HepG2 (cell line): ENCODE measurements around the gene AHNAK. TPM values are rescaled to one million over a fixed set of nuclear protein-coding genes. Genes with fewer than 3 reads are reported as not detected.

Experiments
- ARID4A ChIP-seq: sonication (generic); formaldehyde crosslinking; IDR thresholded peaks from 2 replicates; pipeline ENCODE4 v1.5.0; 2020; ENCODE audit warnings: mild to moderate bottlenecking, missing genetic modification reagents, borderline replicate concordance
- CSRNP2 ChIP-seq: sonication (generic); formaldehyde crosslinking; conservative IDR thresholded peaks from 2 replicates; pipeline ENCODE4 v1.8.0; 2022; ENCODE audit warnings: low read depth, missing genetic modification reagents
- MXI1 ChIP-seq: IDR thresholded peaks from 3 replicates; pipeline ENCODE4 v1.6.1; 2012; ENCODE audit warnings: low read depth, low read length, inconsistent platforms, borderline replicate concordance
- PCBP1 ChIP-seq: fragments of 200-400 bp; formaldehyde crosslinking; IDR thresholded peaks from 2 replicates; pipeline ENCODE4 v1.6.1; 2017; ENCODE audit warnings: mild to moderate bottlenecking, low read depth, low read length, borderline replicate concordance
- POGZ ChIP-seq: sonication (generic); formaldehyde crosslinking; IDR thresholded peaks from 2 replicates; pipeline ENCODE4 v1.4.0; 2020; ENCODE audit warnings: mild to moderate bottlenecking, missing genetic modification reagents
- STAG1 ChIP-seq: sonication (generic); formaldehyde crosslinking; IDR thresholded peaks from 2 replicates; pipeline ENCODE4 v1.4.0; 2020; ENCODE audit warnings: missing genetic modification reagents
- ZNF205 ChIP-seq: IDR thresholded peaks from 2 replicates; pipeline ENCODE4 v1.6.1; 2018; ENCODE audit warnings: missing biosample characterization, missing genetic modification reagents
- ZNF431 ChIP-seq: sonication (generic); formaldehyde crosslinking; IDR thresholded peaks from 2 replicates; pipeline ENCODE4 v1.9.0; 2022; ENCODE audit warnings: missing genetic modification reagents, low read depth, mild to moderate bottlenecking, borderline replicate concordance
- ZNF672 ChIP-seq: sonication (generic); formaldehyde crosslinking; IDR thresholded peaks from 2 replicates; pipeline ENCODE4 v1.8.1; 2022; ENCODE audit warnings: missing genetic modification reagents
- ZNF740 ChIP-seq: sonication (generic); formaldehyde crosslinking; IDR thresholded peaks from 2 replicates; pipeline ENCODE4 v1.4.0; 2020; ENCODE audit warnings: missing genetic modification reagents
- polyA plus RNA-seq, 8 experiments: library from polyadenylated mRNA; depleted of rRNA in 3 of 8; stranded (reverse) in 7 of 8; unstranded in 1 of 8; fragments of >200 nt; fragmentation: Illumina TruSeq in 4 of 8; extraction: Trizol in 4 of 8; gene quantifications; 2 replicates each; pipeline versions ENCODE4 v1.2.1 to v1.2.3, GENCODE V29; 2011 to 2016; ENCODE audit warnings: low read depth in 4 of 8, missing spikeins in 1 of 8, mixed read lengths in 1 of 8; ENCODE audit not compliant: insufficient read depth in 1 of 8
- total RNA-seq, 5 experiments: library from RNA; depleted of rRNA; stranded (reverse); fragments of >200 nt; fragmentation: Illumina TruSeq; extraction: Trizol; gene quantifications; 2 replicates each; pipeline ENCODE4 v1.2.3, GENCODE V29; 2016; ENCODE audit warnings: low read depth in 1 of 5
- TF ChIP-seq, protein P1 (sequence below): IDR thresholded peaks from 2 replicates; pipeline ENCODE4 v1.6.1; 2016; ENCODE audit warnings: low read depth, borderline replicate concordance
- TF ChIP-seq, protein P2 (sequence below): sonication (generic); formaldehyde crosslinking; IDR thresholded peaks from one replicate; pipeline ENCODE4 v1.5.1; 2020; ENCODE audit warnings: mild to moderate bottlenecking, missing genetic modification reagents; ENCODE audit errors: not compliant biosample characterization

Gene AHNAK
- total and polyA plus RNA-seq, 2 of the 13 experiments (the other 11 are each of a cell fraction or from before 2014, with no cell fraction given), result 23.4 to 25.0 TPM

GRCh38 chr11:62542750-62543567, 3.6 kb downstream of the AHNAK start (continued):
- peak; percentile 59; the same call in 1 of the 2 replicates for TF ChIP-seq ARID4A (CRISPR knock-in tag)
- peak; percentile 88 for TF ChIP-seq STAG1 (CRISPR knock-in tag)
- TF ChIP-seq, protein P1, sequence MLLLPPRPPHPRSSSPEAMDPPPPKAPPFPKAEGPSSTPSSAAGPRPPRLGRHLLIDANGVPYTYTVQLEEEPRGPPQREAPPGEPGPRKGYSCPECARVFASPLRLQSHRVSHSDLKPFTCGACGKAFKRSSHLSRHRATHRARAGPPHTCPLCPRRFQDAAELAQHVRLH, result peak; percentile 88; the same call in 1 of the 2 replicates
- TF ChIP-seq CSRNP2, result no peak
- TF ChIP-seq, protein P2, sequence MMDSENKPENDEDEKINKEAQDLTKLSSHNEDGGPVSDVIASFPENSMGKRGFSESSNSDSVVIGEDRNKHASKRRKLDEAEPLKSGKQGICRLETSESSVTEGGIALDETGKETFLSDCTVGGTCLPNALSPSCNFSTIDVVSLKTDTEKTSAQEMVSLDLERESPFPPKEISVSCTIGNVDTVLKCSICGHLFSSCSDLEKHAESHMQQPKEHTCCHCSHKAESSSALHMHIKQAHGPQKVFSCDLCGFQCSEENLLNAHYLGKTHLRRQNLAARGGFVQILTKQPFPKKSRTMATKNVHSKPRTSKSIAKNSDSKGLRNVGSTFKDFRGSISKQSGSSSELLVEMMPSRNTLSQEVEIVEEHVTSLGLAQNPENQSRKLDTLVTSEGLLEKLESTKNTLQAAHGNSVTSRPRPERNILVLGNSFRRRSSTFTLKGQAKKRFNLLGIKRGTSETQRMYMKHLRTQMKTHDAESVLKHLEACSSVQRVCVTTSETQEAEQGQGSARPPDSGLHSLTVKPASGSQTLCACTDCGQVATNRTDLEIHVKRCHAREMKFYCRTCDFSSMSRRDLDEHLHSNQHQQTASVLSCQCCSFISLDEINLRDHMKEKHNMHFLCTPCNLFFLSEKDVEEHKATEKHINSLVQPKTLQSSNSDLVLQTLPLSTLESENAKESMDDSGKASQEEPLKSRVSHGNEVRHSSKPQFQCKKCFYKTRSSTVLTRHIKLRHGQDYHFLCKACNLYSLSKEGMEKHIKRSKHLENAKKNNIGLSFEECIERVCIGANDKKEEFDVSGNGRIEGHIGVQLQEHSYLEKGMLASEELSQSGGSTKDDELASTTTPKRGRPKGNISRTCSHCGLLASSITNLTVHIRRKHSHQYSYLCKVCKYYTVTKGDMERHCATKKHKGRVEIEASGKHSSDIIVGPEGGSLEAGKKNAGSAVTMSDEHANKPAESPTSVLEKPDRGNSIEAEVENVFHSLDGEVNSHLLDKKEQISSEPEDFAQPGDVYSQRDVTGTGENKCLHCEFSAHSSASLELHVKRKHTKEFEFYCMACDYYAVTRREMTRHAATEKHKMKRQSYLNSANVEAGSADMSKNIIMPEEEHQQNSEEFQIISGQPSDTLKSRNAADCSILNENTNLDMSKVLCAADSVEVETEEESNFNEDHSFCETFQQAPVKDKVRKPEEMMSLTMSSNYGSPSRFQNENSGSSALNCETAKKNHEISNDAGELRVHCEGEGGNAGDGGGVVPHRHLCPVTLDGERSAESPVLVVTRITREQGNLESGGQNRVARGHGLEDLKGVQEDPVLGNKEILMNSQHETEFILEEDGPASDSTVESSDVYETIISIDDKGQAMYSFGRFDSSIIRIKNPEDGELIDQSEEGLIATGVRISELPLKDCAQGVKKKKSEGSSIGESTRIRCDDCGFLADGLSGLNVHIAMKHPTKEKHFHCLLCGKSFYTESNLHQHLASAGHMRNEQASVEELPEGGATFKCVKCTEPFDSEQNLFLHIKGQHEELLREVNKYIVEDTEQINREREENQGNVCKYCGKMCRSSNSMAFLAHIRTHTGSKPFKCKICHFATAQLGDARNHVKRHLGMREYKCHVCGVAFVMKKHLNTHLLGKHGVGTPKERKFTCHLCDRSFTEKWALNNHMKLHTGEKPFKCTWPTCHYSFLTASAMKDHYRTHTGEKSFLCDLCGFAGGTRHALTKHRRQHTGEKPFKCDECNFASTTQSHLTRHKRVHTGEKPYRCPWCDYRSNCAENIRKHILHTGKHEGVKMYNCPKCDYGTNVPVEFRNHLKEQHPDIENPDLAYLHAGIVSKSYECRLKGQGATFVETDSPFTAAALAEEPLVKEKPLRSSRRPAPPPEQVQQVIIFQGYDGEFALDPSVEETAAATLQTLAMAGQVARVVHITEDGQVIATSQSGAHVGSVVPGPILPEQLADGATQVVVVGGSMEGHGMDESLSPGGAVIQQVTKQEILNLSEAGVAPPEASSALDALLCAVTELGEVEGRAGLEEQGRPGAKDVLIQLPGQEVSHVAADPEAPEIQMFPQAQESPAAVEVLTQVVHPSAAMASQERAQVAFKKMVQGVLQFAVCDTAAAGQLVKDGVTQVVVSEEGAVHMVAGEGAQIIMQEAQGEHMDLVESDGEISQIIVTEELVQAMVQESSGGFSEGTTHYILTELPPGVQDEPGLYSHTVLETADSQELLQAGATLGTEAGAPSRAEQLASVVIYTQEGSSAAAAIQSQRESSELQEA (CRISPR knock-in tag), result peak; percentile 61
- 0 out of 2 replicates have a peak, but pooled peaks have one; percentile 30 for TF ChIP-seq POGZ (CRISPR knock-in tag)
- TF ChIP-seq ZNF672 (CRISPR knock-in tag), result no peak
- TF ChIP-seq MXI1, result peak; percentile 5; the same call in 1 of the 3 replicates
- TF ChIP-seq PCBP1, result 0 out of 2 replicates have a peak, but pooled peaks have one; percentile 62
- TF ChIP-seq ZNF431 (CRISPR knock-in tag), result peak; percentile 55; the same call in 1 of the 2 replicates
- TF ChIP-seq ZNF205, result 0 out of 2 replicates have a peak, but pooled peaks have one; percentile 37
- TF ChIP-seq ZNF740 (CRISPR knock-in tag), result 0 out of 2 replicates have a peak, but pooled peaks have one; percentile 55
